BLaER1 treated with 17β-estradiol and CSF1 and Interleukin-3, amounts not matched to agents 10 nM and 100 nM (cell line): ENCODE data around the gene CORO2B.
"Not testable (repeated sequence)": the region's sequence is repeated elsewhere in the genome, so short reads cannot be mapped to it uniquely, and the experiment has no call there.

Source experiments
- H3K27ac ChIP-seq, 11 experiments: shearing (Covaris generic); formaldehyde crosslinking; 2 replicates each; pipeline ENCODE4 v1.8.1; 2022
- H3K27me3 ChIP-seq, 11 experiments: shearing (Covaris generic); formaldehyde crosslinking; 2 replicates each; pipeline ENCODE4 v1.8.1; 2022
- H3K36me3 ChIP-seq, 11 experiments: shearing (Covaris generic); formaldehyde crosslinking; 2 replicates each; pipeline ENCODE4 v1.8.1; 2022
- H3K4me1 ChIP-seq, 10 experiments: shearing (Covaris generic); formaldehyde crosslinking; 2 replicates each; pipeline ENCODE4 v1.8.1; 2022
- H3K4me2 ChIP-seq, 11 experiments: shearing (Covaris generic); formaldehyde crosslinking; 2 replicates each; pipeline ENCODE4 v1.8.1; 2022
- H3K4me3 ChIP-seq, 10 experiments: shearing (Covaris generic); formaldehyde crosslinking; 2 replicates each; pipeline ENCODE4 v1.8.1; 2022
- H3K9ac ChIP-seq, 11 experiments: shearing (Covaris generic); formaldehyde crosslinking; 2 replicates each; pipeline ENCODE4 v1.8.1; 2022
- H3K9me3 ChIP-seq, 11 experiments: shearing (Covaris generic); formaldehyde crosslinking; replicated peaks in 1 of 11; 2 replicates each; pipeline ENCODE4 v1.8.1; 2022
- H4K20me1 ChIP-seq, 11 experiments: shearing (Covaris generic); formaldehyde crosslinking; 2 replicates each; pipeline ENCODE4 v1.8.1; 2022
- Cebpa-rat ChIP-seq, 11 experiments: shearing (Covaris generic); IDR thresholded peaks; 2 replicates each; pipeline ENCODE4 v1.8.1; 2022

The CORO2B gene

DNA sequence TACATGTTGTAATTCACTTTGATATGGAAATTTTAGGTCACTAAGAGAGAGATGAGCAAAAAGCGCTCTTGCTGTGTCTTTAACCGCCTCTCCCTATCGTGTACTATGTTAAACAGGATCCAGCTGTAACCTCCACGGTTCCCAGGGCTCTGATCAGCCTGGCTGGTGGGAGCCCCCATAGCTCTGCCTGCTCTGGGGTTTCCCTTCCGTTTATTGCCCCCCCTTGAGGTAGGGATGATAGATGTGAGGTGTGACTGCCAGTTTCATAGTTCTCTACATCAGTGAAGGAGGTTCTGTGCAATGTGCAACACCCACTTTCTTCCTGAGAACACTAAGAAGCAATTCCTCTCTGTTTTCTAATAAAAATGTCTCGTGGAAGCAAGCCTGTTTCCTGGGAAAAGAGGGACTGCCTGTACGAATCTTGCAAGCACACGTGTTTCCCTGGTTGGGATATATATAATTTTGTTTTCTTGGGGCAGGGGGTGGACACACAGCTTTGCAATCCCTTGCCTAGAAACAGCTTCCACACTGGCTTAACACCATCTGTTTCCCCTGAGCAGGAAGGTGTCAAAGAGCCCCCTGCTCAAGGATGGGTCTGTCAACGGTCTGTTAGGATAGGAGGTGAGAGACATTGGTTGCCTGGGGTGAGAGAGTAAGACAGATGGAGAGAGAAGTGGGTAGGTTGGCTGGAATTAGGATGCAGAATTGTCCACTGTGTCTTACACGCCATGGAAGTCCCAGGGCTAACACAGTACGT is 23.8 kb downstream of the CORO2B start:
- Histone ChIP-seq H3K9me3 (peaks cover 12 to 21% (median 17%) of the 10 kb centered on the region in 11 experiments), H3K27ac (peak overlapping the region in 1 of 11 experiments; percentile 25; a peak in 1 of 22 replicates), H4K20me1 (peaks cover 0 to 42% (median 5%) of the 10 kb centered on the region in 11 experiments; a peak in 6 of 22 replicates), H3K4me1 (peaks cover 38 to 79% (median 63%) of the 10 kb centered on the region in 10 experiments), H3K4me2 (peak overlapping the region in 7 of 11 experiments; percentile 27 to 83 (median 64); a peak in 14 of 22 replicates), H3K36me3 (peaks cover 0 to 12% (median 3%) of the 10 kb centered on the region in 11 experiments; a peak in 7 of 22 replicates), H3K4me3 (no peak overlapping the region), H3K9ac (no peak overlapping the region), H3K27me3 (no peaks in the 10 kb centered on the region)
- TF ChIP-seq Cebpa-rat (IDR thresholded peaks at IDR 0.05) = no peak

DNA sequence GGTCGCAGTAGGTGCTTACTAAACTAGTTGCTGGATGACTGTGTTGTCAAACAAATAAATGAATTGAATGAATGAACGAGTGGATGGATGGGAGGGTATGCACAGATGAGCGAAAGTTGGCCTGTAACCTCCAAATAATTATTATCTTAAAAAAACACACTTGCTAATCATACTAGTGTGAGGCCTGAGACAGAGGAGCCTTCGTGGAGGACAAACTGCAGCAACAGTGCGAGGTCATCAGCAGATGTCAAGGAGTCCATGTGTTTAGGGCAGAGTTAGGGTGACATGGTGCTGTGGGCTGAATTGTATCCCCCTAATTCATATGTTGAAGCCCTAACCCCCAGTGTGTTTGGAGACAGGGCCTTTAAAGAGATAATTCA is 24.4 kb downstream of the CORO2B start:
- no peaks in the 10 kb centered on the region for H3K27me3 ChIP-seq

DNA sequence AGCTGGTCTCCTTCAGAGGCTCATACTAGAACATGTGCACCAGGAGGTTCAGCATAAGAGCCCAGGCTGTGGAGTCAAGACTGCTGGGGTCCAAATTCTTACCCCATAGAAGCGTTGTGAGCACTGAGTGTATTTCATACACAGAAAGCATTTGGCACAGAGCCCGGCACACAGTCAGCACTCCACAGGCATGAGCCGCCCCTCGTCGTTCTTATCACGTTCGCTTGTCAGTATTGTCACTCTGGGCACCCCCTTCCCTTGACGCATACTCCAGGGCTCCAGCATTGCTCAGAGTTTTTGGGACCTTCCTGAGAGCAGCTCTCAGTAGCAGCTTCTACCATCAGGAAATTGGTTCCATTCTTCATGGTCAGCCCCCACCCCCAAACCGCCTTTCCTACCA is 25.2 kb downstream of the CORO2B start:
- Histone ChIP-seq H3K27ac (no peak overlapping the region), H3K36me3 (peaks cover 0 to 12% (median 3%) of the 10 kb centered on the region in 11 experiments; a peak in 7 of 22 replicates), H3K4me2 (peak overlapping the region in 1 of 11 experiments; percentile 7; a peak in 1 of 22 replicates), H4K20me1 (peaks cover 0 to 29% (median 4%) of the 10 kb centered on the region in 11 experiments; a peak in 6 of 22 replicates), H3K4me1 (peaks cover 38 to 79% (median 63%) of the 10 kb centered on the region in 10 experiments), H3K4me3 (no peak overlapping the region), H3K9ac (no peak overlapping the region), H3K27me3 (no peaks in the 10 kb centered on the region), H3K9me3 (peaks cover 12 to 21% (median 17%) of the 10 kb centered on the region in 11 experiments)
- TF ChIP-seq Cebpa-rat (IDR thresholded peaks at IDR 0.05) = no peak

More for the DNA sequence above, 24.4 kb downstream of the CORO2B start:
- H3K4me1 ChIP-seq = peaks cover 38 to 79% (median 63%) of the 10 kb centered on the region in 10 experiments
- H3K36me3 ChIP-seq = peaks cover 0 to 12% (median 3%) of the 10 kb centered on the region in 11 experiments; a peak in 7 of 22 replicates
- H3K27ac ChIP-seq = no peak overlapping the region
- peak overlapping the region in 4 of 11 experiments; percentile 31 to 81 (median 72); a peak in 4 of 22 replicates for H3K4me2 ChIP-seq
- no peak overlapping the region for H3K9ac ChIP-seq
- no peak for TF ChIP-seq Cebpa-rat (IDR thresholded peaks at IDR 0.05)
- no peak overlapping the region for H3K4me3 ChIP-seq
- peaks cover 12 to 21% (median 17%) of the 10 kb centered on the region in 11 experiments for H3K9me3 ChIP-seq
- H4K20me1 ChIP-seq = peaks cover 0 to 37% (median 5%) of the 10 kb centered on the region in 11 experiments; a peak in 6 of 22 replicates

DNA sequence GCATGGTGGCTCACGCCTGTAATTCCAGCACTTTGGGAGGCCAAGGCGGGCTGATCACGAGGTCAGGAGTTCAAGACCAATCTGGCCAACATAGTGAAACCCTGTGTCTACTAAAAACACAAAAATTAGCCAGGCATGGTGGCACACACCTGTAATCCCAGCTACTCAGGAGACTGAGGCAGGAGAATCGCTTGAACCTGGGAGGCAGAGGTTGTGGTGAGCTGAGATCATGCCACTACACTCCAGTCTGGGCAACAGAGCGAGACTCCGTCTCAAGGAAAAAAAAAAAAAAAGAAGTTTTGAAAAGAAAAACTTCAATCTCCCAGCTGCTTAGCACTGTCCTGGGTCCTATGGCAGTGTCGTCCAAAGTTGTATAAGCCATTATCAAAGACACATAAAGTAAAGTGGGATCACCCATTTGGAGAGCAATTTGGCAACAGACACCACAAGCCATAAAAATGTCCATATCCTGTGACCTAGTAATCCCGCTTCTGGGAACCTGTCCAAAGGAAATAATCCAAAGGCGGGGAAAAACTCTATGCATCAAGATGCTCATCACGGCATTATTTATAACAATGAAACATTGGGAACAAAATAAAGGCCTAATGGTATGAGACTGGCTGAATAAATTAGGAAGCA is 26.2 kb downstream of the CORO2B start:
- Histone ChIP-seq H3K4me1 (peaks cover 30 to 79% (median 63%) of the 10 kb centered on the region in 10 experiments), H4K20me1 (peaks cover 0 to 20% (median 0%) of the 10 kb centered on the region in 11 experiments; a peak in 4 of 22 replicates), H3K9me3 (peaks cover 12 to 21% (median 17%) of the 10 kb centered on the region in 11 experiments), H3K36me3 (peaks cover 0 to 12% (median 3%) of the 10 kb centered on the region in 11 experiments; a peak in 7 of 22 replicates)
- not testable (repeated sequence) for H3K27me3 ChIP-seq, H3K4me3 ChIP-seq, H3K9ac ChIP-seq, H3K4me2 ChIP-seq, H3K27ac ChIP-seq

DNA sequence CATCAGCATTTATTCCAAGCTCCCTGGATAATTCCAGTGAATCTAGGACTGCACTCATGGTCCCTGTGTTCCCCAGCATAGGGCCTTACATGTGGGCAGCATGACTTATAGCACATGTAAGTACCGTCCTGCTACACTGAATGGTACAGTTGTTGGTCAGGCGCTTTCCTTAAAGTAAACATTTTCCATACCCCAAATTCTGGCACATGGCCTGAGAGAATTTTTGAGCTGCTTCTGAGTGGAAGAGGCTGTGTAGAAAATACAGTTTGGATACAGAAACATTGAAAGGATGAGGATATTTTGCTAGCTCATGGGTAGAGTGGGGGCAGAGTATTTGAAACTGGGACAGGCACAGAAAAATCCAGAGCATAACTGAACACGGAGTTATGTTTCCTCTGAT is 27.6 kb downstream of the CORO2B start:
- Histone ChIP-seq H4K20me1 (peaks cover 0 to 6% (median 0%) of the 10 kb centered on the region in 11 experiments; a peak in 3 of 22 replicates), H3K4me3 (no peak overlapping the region), H3K36me3 (peaks cover 0 to 12% (median 3%) of the 10 kb centered on the region in 11 experiments; a peak in 7 of 22 replicates), H3K27me3 (no peaks in the 10 kb centered on the region), H3K4me1 (peaks cover 15 to 73% (median 56%) of the 10 kb centered on the region in 10 experiments), H3K4me2 (no peak overlapping the region), H3K9me3 (peaks cover 12 to 21% (median 17%) of the 10 kb centered on the region in 11 experiments), H3K9ac (no peak overlapping the region), H3K27ac (peak overlapping the region in 1 of 11 experiments; percentile 76; a peak in 2 of 22 replicates)
- no peak for TF ChIP-seq Cebpa-rat (IDR thresholded peaks at IDR 0.05)

DNA sequence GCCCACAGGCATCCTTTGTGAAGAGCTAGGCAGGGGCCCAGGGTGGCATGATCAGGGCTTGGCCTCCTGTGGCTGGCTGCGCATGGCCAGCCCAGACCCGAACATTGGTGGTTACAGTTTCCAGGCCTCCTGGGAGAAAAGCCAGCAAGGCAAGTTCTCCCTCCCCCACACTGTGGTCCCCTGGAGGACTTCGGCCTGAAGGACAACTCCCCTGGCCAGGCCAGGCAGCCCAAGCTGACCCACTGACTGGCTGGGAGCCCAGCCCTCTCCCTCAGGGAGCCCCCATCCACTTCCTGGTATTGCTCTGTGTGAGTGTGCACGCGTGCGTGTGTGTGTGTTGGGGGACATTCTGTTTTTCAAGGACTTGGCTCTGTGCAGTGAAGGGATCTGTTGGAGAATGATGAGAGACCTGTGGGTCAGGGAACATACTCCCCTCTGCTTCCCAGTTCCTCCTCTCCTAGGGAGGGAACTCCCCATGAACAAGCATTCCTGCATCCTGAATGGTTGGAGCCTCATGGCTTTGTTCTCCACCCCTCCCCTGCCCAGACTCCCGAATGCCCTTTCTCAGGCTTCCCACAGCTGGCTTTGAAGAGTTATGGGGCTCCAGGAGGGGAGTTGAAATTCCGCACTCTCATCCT is 29.5 kb downstream of the CORO2B start:
- Histone ChIP-seq H3K4me3 (no peak overlapping the region), H3K27ac (peak overlapping the region in 8 of 11 experiments; percentile 31 to 76 (median 53); a peak in 17 of 22 replicates), H3K36me3 (peaks cover 0 to 12% (median 3%) of the 10 kb centered on the region in 11 experiments; a peak in 7 of 22 replicates), H3K9ac (peak overlapping the region in 3 of 11 experiments; percentile 33 to 62 (median 53); a peak in 4 of 22 replicates), H3K4me1 (peaks cover 14 to 64% (median 50%) of the 10 kb centered on the region in 10 experiments), H3K27me3 (no peaks in the 10 kb centered on the region), H4K20me1 (no peaks in the 10 kb centered on the region), H3K9me3 (peaks cover 12 to 21% (median 17%) of the 10 kb centered on the region in 11 experiments), H3K4me2 (peak overlapping the region; percentile 45 to 91 (median 80))
- TF ChIP-seq Cebpa-rat (IDR thresholded peaks at IDR 0.05) = no peak

DNA sequence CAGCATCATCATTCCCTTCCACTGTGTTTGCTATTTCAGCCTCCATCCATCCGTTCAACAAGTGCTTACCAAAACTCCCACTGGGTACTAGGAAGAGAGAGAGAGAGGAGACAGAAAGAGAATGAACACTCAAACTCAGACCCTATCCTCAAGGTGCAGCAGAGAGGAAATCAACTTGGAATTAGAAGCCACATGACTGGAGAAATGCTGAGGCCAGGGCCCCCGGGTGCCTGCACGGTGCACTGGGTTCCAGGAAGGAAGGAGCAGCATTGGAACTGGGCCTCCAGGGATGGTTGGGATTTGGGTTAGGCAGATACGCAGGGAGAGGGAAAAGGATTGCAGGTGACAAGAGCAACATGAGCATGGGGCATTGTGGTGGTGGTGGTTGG is 30.0 kb downstream of the CORO2B start:
- Histone ChIP-seq H3K9me3 (peaks cover 12 to 21% (median 17%) of the 10 kb centered on the region in 11 experiments), H3K4me2 (peak overlapping the region; percentile 45 to 91 (median 80); a peak in 20 of 22 replicates), H3K4me3 (no peak overlapping the region), H3K9ac (peak overlapping the region in 3 of 11 experiments; percentile 33 to 62 (median 53); a peak in 2 of 22 replicates), H3K36me3 (peaks cover 0 to 12% (median 3%) of the 10 kb centered on the region in 11 experiments; a peak in 7 of 22 replicates), H3K27me3 (no peaks in the 10 kb centered on the region), H3K4me1 (peaks cover 14 to 64% (median 55%) of the 10 kb centered on the region in 10 experiments), H3K27ac (peak overlapping the region in 6 of 11 experiments; percentile 39 to 76 (median 66); a peak in 12 of 22 replicates), H4K20me1 (no peaks in the 10 kb centered on the region)
- TF ChIP-seq Cebpa-rat (IDR thresholded peaks at IDR 0.05) = no peak

DNA sequence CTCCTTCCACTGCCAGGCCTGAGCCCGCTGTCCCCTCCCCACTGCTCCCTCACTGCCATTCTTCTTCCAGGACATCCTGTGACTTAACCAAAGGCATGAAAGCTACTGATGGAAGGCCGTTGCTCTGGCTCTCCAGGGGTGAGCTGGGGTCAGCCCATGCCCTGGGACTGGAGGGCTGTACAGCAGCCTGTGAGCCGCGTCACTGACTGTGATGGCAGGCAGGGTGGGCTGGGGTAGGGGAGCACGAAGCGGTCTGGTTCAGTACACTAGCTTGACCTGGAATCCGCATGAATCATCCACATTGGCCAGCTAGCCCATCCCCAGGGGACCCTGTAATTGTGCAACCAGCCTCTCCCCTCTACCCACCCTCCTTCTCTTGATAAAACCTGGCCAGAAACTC is 30.8 kb downstream of the CORO2B start:
- Histone ChIP-seq H3K9ac (peak overlapping the region in 3 of 11 experiments; percentile 7 to 45 (median 21); a peak in 4 of 22 replicates), H3K4me1 (peaks cover 18 to 67% (median 63%) of the 10 kb centered on the region in 10 experiments), H4K20me1 (no peaks in the 10 kb centered on the region), H3K27ac (peak overlapping the region in 7 of 11 experiments; percentile 39 to 76 (median 60); a peak in 13 of 22 replicates), H3K9me3 (peaks cover 12 to 21% (median 17%) of the 10 kb centered on the region in 11 experiments), H3K36me3 (peaks cover 0 to 12% (median 3%) of the 10 kb centered on the region in 11 experiments; a peak in 7 of 22 replicates), H3K27me3 (no peaks in the 10 kb centered on the region), H3K4me3 (no peak overlapping the region), H3K4me2 (peak overlapping the region; percentile 25 to 91 (median 80); a peak in 21 of 22 replicates)
- TF ChIP-seq Cebpa-rat (IDR thresholded peaks at IDR 0.05) = 0 out of 22 replicates have a peak, but pooled peaks of 2 of the 11 experiments have one; percentile 10 to 26
